Esophagus squamous epithelium (tissue), 4 donors: Measurements from ENCODE around the gene FHIT.

Source experiments
- POLR2A ChIP-seq, 4 donors: fragments of 450-650 bp; IDR thresholded peaks; one replicate each; pipeline ENCODE4 v1.6.1; 2017; ENCODE audit warnings: antibody characterized with exemption in 4 of 4, mild to moderate bottlenecking in 4 of 4, moderate library complexity in 3 of 4
- TF ChIP-seq, protein P1 (sequence below), 6 experiments: fragments of 450-650 bp in 4 of 6; fragments of 200-600 bp in 2 of 6; sonication (generic) in 2 of 6; IDR thresholded peaks; one replicate each; pipeline ENCODE4 v1.5.1; 2016 to 2019; ENCODE audit warnings: antibody characterized with exemption in 6 of 6, mild to moderate bottlenecking in 4 of 6, moderate library complexity in 4 of 6

- TF ChIP-seq, protein P1, sequence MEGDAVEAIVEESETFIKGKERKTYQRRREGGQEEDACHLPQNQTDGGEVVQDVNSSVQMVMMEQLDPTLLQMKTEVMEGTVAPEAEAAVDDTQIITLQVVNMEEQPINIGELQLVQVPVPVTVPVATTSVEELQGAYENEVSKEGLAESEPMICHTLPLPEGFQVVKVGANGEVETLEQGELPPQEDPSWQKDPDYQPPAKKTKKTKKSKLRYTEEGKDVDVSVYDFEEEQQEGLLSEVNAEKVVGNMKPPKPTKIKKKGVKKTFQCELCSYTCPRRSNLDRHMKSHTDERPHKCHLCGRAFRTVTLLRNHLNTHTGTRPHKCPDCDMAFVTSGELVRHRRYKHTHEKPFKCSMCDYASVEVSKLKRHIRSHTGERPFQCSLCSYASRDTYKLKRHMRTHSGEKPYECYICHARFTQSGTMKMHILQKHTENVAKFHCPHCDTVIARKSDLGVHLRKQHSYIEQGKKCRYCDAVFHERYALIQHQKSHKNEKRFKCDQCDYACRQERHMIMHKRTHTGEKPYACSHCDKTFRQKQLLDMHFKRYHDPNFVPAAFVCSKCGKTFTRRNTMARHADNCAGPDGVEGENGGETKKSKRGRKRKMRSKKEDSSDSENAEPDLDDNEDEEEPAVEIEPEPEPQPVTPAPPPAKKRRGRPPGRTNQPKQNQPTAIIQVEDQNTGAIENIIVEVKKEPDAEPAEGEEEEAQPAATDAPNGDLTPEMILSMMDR (IDR thresholded peaks at IDR 0.05), result no peak
- no peak for TF ChIP-seq POLR2A (IDR thresholded peaks at IDR 0.05)
These were observed 1450.8 kb downstream of the FHIT start for GRCh38 chr3:59800481-59800880.
